GM11168 (cell line): ENCODE measurements around the gene TPD52L2.
"Not testable (repeated sequence)": the region's sequence is repeated elsewhere in the genome, so short reads cannot be mapped to it uniquely, and the experiment has no call there.

Experiments
- in situ Hi-C: fragments of 300-500 bp; cut with MboI; formaldehyde crosslinking; loops from one replicate; pipeline ENCODE4 v1.12.0; 2022; ENCODE audit warnings: low sequenced_read_pairs; ENCODE audit not compliant: unreplicated experiment

Gene TPD52L2

GRCh38 chr20:63924241-63924640 is 59.2 kb downstream of the TPD52L2 start:
- in situ Hi-C loops: no loop called here

GRCh38 chr20:63926298-63926697 is 61.2 kb downstream of the TPD52L2 start:
- in situ Hi-C loops: no loop called here

- in situ Hi-C loops: no loop called here
Observed at GRCh38 chr20:63929071-63929470, 64.0 kb downstream of the TPD52L2 start.

- in situ Hi-C loops: not testable (repeated sequence)
Observed at GRCh38 chr20:63929473-63929883, 64.4 kb downstream of the TPD52L2 start.

- in situ Hi-C loops: no loop called here
Observed at GRCh38 chr20:63930971-63931553, 66.0 kb downstream of the TPD52L2 start.

GRCh38 chr20:63931735-63932134 is 66.7 kb downstream of the TPD52L2 start:
- in situ Hi-C loops: no loop called here

GRCh38 chr20:63932606-63933160 is 67.6 kb downstream of the TPD52L2 start:
- in situ Hi-C loops: no loop called here

- in situ Hi-C loops: no loop called here
Observed at GRCh38 chr20:63933646-63934045, 68.6 kb downstream of the TPD52L2 start.

GRCh38 chr20:63934271-63935068 is 69.4 kb downstream of the TPD52L2 start:
- in situ Hi-C loops: no loop called here

- in situ Hi-C loops: no loop called here
Observed at GRCh38 chr20:63935447-63935846, 70.4 kb downstream of the TPD52L2 start.

- in situ Hi-C loops: no loop called here
Observed at GRCh38 chr20:63937596-63937995, 72.5 kb downstream of the TPD52L2 start.

- in situ Hi-C loops: no loop called here
Observed at GRCh38 chr20:63939061-63939935, 74.2 kb downstream of the TPD52L2 start.

- in situ Hi-C loops: no loop called here
Observed at GRCh38 chr20:63940071-63940471, 75.0 kb downstream of the TPD52L2 start.

GRCh38 chr20:63940472-63941266 is 75.6 kb downstream of the TPD52L2 start:
- in situ Hi-C loops: no loop called here
